SH-SY5Y (cell line): ENCODE measurements around the gene TCEA3.

Experiments
- GATA2 ChIP-seq: IDR thresholded peaks from 2 replicates; pipeline ENCODE4 v1.6.1; 2011; ENCODE audit warnings: mild to moderate bottlenecking, low read depth, low read length
- GATA3 ChIP-seq: IDR thresholded peaks from 2 replicates; pipeline ENCODE4 v1.6.1; 2011; ENCODE audit warnings: low read depth, mild to moderate bottlenecking, low read length, moderate library complexity

Gene TCEA3

GRCh38 chr1:23424293-23425192 lies at the start of gene TCEA3:
Gene TCEA3, minus strand, starts transcription at chr1:23424748. Its CDS starts 115 bp downstream, at chr1:23424633.
- TF ChIP-seq GATA2 (no peak), GATA3 (no peak)

DNA sequence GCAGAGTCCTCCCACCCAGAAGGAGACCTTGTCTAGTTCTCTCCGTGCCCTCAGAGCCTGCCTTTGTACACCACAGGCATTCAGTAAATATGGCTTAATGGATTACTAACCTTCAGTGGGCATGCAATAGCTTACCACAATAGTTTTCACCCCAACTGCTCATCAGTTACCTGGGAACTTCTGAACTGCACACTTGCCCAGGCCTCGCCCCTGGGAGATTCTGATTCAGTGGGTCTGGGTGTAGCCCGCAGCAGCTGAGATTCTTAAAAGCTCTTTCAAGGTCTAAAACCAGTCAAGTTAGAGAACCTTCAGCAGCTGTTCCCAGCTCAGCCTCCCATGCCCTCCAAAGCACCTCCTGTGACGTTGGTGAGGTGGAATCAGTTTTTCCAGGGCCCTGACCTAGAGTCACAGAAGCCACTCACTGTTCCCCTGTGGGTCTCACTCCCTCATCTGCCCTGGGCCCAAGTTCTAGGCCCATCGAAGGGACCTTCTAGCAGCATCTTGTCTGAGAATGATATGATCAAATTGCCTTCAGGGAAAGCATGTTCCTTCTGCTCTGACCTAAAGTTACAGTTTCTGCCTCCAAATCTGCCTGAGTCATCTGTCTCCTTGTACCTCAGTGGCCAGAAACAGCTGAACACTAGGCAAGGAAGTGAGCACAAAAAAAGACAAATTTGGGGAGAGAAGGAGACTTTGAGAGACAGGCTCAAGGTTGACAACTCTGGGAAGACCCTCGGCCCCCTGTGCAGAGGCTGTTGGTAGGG lies 48.7 kb upstream of the TCEA3 start:
- no peak for TF ChIP-seq GATA3
- no peak for TF ChIP-seq GATA2

- TF ChIP-seq GATA2 (no peak), GATA3 (no peak)
Observed at GRCh38 chr1:23472351-23473036, 47.9 kb upstream of the TCEA3 start.

DNA sequence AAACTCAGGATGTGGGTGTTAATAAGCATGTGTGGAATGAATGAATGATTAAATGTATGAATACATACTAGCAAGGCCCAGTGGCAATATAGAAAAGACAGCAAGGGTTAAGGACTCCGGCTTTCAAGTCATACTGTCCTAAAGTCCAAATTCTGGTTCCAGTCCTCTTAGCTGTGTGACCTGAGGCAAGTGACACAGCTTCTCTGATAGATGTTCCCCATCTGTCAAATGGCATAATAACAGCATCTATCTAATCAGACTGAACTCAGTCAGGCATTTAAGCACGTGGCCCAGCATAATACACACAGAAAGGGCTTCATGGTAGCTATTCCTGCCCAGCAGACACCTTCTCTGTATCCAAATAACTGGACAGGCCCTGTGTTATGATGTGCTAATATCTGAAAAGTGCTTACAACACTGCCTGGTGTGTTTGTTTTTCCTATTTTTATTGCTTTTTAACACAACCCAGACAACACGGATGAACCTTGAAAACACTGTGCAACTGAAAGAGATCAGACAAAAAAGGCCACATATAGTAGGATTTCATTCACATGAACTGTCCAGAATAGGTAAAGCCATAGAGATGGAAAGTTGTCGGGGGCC lies 47.0 kb upstream of the TCEA3 start:
- no peak for TF ChIP-seq GATA2
- no peak for TF ChIP-seq GATA3

DNA sequence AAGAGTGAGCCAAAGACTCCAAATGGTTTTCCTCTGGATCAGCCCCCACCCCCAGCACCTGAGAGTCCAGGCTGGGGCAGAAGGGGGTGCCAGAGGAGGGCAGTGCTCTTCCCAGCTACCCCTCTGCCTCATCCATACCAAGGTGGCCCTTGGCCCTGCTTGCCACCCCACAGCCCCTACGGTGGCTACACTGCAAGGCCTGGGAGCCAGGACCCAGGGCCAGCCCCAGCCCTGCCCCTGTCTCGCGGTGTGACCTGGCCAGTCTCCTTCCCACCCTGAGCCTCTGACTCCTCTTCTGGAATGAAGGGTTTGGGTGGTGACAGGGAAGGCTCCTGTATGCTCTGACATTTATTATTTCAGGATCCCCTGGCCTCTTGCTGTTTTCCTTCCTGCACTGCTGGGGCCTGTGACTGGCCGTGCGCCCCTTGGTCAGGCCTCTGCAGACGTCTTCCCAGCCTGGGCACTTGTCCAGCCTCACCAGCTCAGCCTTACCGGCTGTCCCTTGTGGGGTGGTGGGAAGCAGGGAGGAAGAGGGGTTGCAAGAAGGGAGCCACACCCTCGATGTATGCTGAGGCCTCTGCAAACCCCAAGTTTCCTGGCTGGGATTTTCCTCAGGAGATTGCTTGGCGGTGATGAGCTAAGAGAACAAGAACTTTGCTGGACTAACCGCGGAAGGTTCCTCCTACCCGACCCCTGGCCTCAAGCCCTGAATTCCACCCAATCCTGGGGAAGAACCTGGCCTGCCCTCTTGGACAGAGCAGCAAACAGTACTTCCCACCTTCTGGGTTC lies 45.9 kb upstream of the TCEA3 start:
- no peak for TF ChIP-seq GATA3

DNA sequence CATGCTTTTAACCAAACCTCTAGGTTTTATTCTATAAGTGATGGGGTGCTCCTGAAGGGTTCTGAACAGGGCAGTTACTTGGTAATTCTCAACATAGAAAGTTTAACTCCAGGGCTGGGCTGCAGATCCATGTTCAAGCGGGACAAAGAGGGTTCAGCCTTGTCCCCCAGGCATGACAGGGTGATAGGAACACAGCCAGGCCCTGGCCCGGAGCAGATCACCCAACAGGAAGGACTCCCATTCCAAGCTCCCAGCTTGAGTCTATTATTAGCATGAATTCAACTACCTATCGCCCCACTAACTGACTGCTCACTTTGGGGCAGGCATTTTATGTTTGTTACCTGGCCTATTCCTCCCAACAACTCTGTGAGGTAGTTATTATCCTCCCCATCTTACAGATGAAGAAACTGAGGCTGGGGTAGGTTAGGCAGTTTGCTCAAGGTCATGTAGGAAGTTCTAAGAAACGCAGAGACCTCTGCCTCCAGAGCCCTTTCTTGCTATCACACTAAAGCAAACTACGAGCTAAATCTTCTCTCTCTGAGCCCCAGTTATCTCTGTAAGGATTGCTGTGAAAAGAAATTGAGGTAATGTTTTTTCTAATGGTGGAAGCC lies 44.9 kb upstream of the TCEA3 start:
- TF ChIP-seq GATA2 (no peak), GATA3 (no peak)

DNA sequence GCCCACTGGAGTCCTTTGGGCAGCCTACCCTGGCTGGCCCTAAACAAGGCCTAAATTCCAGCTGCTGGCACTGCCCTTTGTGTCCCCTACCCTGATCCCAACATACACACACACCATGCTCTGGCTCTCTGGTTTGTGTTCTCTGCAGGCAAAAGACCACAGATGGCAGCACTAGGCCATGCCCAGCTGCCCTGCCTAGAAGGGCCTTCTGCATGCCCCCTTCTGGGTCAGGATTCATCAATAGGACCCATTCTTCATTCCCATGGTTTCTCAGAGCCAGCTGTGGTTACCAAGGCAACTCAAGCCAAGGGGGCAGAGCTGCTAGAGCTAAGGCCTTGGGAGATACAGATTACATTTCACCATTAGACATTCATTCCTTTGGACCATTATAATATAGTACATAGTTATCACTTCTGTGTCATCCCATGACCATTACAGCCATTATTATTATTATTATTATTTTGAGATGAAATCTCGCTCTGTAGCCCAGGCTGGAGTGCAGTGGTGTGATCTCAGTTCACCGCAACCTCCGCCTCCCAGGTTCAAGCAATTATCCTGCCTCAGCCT lies 42.0 kb upstream of the TCEA3 start:
- TF ChIP-seq GATA2, result no peak
- no peak for TF ChIP-seq GATA3

GRCh38 chr1:23463286-23463685 lies 38.7 kb upstream of the TCEA3 start:
- TF ChIP-seq GATA2, result no peak
- TF ChIP-seq GATA3, result no peak

GRCh38 chr1:23462766-23463165 lies 38.2 kb upstream of the TCEA3 start:
- no peak for TF ChIP-seq GATA3
- TF ChIP-seq GATA2, result no peak

- no peak for TF ChIP-seq GATA3
- no peak for TF ChIP-seq GATA2
Observed at GRCh38 chr1:23461050-23461449, 36.5 kb upstream of the TCEA3 start.

GRCh38 chr1:23460519-23460918 lies 36.0 kb upstream of the TCEA3 start:
- no peak for TF ChIP-seq GATA3
- no peak for TF ChIP-seq GATA2

- TF ChIP-seq GATA3, result no peak
- no peak for TF ChIP-seq GATA2
Observed at GRCh38 chr1:23459338-23459757, 34.8 kb upstream of the TCEA3 start.
